GM19238 (cell line): ENCODE data around the gene TSFM.

Experiments
- DNase-seq: peaks from one replicate; pipeline ENCODE4 v3.0.0; 2011; ENCODE audit warnings: low spot score; ENCODE audit not compliant: insufficient read length

Gene TSFM

GRCh38 chr12:57834086-57834876 lies 51.7 kb downstream of the TSFM start:
- no peak for DNase-seq

GRCh38 chr12:57835366-57836288 lies 53.0 kb downstream of the TSFM start:
- no peak for DNase-seq

GRCh38 chr12:57836442-57837375 lies 54.1 kb downstream of the TSFM start:
- peak; percentile 57 for DNase-seq

- DNase-seq = no peak
Measured at GRCh38 chr12:57837864-57838562, 55.4 kb downstream of the TSFM start.

GRCh38 chr12:57838594-57839302 lies 56.2 kb downstream of the TSFM start:
- DNase-seq = no peak

GRCh38 chr12:57839996-57840395 lies 57.4 kb downstream of the TSFM start:
- no peak for DNase-seq

- DNase-seq = no peak
Measured at GRCh38 chr12:57840726-57841125, 58.1 kb downstream of the TSFM start.

GRCh38 chr12:57841445-57841844 lies 58.9 kb downstream of the TSFM start:
- DNase-seq = no peak

- DNase-seq = no peak
Measured at GRCh38 chr12:57842342-57843294, 60.0 kb downstream of the TSFM start.

GRCh38 chr12:57844709-57845477 lies 62.3 kb downstream of the TSFM start:
- DNase-seq = peak; percentile 40

GRCh38 chr12:57845478-57846284 lies 63.1 kb downstream of the TSFM start:
- DNase-seq = peak; percentile 78

GRCh38 chr12:57846285-57846576 lies 63.6 kb downstream of the TSFM start:
- DNase-seq = no peak

- peak; percentile 94 for DNase-seq
Measured at GRCh38 chr12:57846577-57847319, 64.2 kb downstream of the TSFM start, which contains the start of gene CTDSP2. Gene CTDSP2 (minus strand): TSS chr12:57846729. CDS start chr12:57846435, 294 bp downstream.
